Endothelial cell of coronary artery (primary cell): ENCODE data around the gene GATB. TPM values are rescaled to one million over a fixed set of nuclear protein-coding genes. Genes with fewer than 3 reads are reported as not detected.

Experiments
- total RNA-seq: library from RNA; depleted of rRNA; stranded (reverse); fragments of >200 nt; gene quantifications from 2 replicates; pipeline ENCODE4 v1.2.3, GENCODE V29; 2014

The GATB gene
- total RNA-seq, result 13.8 and 17.2 TPM in 2 replicates

DNA sequence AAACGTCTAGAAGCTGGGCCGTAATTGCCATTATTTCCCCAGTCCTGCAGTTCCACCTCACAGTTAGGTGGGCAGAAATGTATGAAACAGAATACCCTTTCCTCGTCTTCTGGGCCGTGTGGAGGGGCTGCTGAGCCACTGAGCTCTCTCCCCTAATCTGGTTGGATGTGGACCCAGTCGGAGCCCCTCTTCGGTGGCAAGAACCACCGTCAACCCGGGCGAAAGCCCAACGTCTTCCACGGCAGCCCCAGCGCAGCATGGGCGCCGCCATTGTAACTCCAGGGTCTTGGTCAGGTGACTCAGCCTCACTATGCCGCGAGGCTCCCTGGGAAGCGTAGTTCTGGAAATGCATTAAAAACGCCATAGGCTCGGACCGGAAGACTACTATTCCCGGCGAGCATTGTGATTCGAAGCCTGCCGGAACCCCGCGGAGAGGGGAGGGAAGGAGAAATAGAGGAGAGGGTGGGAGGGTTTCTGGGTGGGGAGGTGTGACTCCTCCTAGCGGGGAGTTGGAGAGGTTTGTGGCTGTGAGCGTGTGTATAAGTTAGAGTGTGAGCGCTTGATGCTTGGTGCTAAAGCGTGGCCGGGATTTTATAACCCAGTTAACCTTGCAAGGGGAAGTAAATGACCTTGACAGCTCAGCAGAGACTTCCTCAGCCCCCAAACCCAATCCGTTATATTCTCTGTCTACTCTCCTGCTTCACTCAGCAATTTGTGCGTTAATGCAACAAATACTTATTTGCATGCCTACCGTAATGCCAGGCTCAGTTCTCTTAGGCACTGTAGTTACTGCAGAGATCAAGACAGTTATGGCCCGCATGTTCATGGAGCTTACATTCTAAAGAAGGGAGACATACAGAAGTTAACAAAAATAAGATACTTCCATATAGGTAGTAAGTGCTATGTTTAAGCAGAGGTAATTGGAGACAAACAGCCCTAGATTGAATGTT lies at the start of gene GATB:
Gene GATB, minus strand, starts transcription at position 296 of the 950 bp plus-strand sequence. Its CDS starts 25 bp downstream, at position 271.

